Embryonic facial prominence (tissue), 1 donor: ENCODE measurements around the gene SURF1.
"Not testable (repeated sequence)": the region's sequence is repeated elsewhere in the genome, so short reads cannot be mapped to it uniquely, and the experiment has no call there.

ENCODE experiments used
- DNase-seq: peaks from one replicate; pipeline ENCODE4 v3.0.0-alpha.2; 2016; ENCODE audit errors: extremely low spot score

Gene SURF1

GRCh38 chr9:133323211-133323610 is 33.1 kb downstream of the SURF1 start:
- no peak for DNase-seq

- no peak for DNase-seq
Observed at GRCh38 chr9:133322701-133323100, 33.6 kb downstream of the SURF1 start.

GRCh38 chr9:133321411-133321935 is 34.8 kb downstream of the SURF1 start:
- no peak for DNase-seq

GRCh38 chr9:133320421-133320881 is 35.8 kb downstream of the SURF1 start:
- no peak for DNase-seq

GRCh38 chr9:133317551-133317950 is 38.7 kb downstream of the SURF1 start:
- DNase-seq = not testable (repeated sequence)

- no peak for DNase-seq
Observed at GRCh38 chr9:133315997-133316396, 40.3 kb downstream of the SURF1 start.

GRCh38 chr9:133309608-133310007 is 46.7 kb downstream of the SURF1 start:
- no peak for DNase-seq

GRCh38 chr9:133307301-133307700 is 49.0 kb downstream of the SURF1 start:
- no peak for DNase-seq

GRCh38 chr9:133306242-133307204 is 49.8 kb downstream of the SURF1 start:
- DNase-seq = no peak

GRCh38 chr9:133305731-133306130 is 50.6 kb downstream of the SURF1 start:
- DNase-seq = no peak

- no peak for DNase-seq
Observed at GRCh38 chr9:133304477-133305377, 51.6 kb downstream of the SURF1 start.

GRCh38 chr9:133304158-133304470 is 52.2 kb downstream of the SURF1 start:
- no peak for DNase-seq

GRCh38 chr9:133303266-133304157 is 52.8 kb downstream of the SURF1 start:
- no peak for DNase-seq
